Measurements from ENCODE around the gene WDR91.

The WDR91 gene

GRCh38 chr7:135251496-135252391 lies 40.4 kb upstream of the WDR91 start:
- no peaks in the 10 kb centered on the region for H3K27me3 ChIP-seq (ENCODE audit: insufficient read depth, low read length, poor library complexity, severe bottlenecking)
- H2AFZ ChIP-seq (ENCODE audit: low read length) = no peak overlapping the region
- no peaks in the 10 kb centered on the region for H3K4me1 ChIP-seq (ENCODE audit: insufficient read depth, low read length, poor library complexity, severe bottlenecking)
- no peaks in the 10 kb centered on the region for H3K9me2 ChIP-seq (replicated peaks; ENCODE audit: low read depth, low read length)
- H3K9ac ChIP-seq (ENCODE audit: low read depth, low read length, poor library complexity, severe bottlenecking) = no peak overlapping the region
- H4K20me1 ChIP-seq (ENCODE audit: insufficient read depth, low read length, poor library complexity, severe bottlenecking) = no peaks in the 10 kb centered on the region
- H3K79me2 ChIP-seq (ENCODE audit: insufficient read depth, low read length) = no peaks in the 10 kb centered on the region
- H3F3A ChIP-seq (ENCODE audit: low read depth) = no peaks in the 10 kb centered on the region
- no peaks in the 10 kb centered on the region for H3K36me3 ChIP-seq (ENCODE audit: insufficient read depth, low read length)
- no peak overlapping the region for H3K4me2 ChIP-seq (ENCODE audit: low read depth, low read length, poor library complexity, severe bottlenecking)
- no peak overlapping the region for H3K4me3 ChIP-seq (ENCODE audit: low read length, poor library complexity, severe bottlenecking)
- no peak for TF ChIP-seq EZH2phosphoT487 (IDR thresholded peaks at IDR 0.05; ENCODE audit: borderline replicate concordance)
- no peak for TF ChIP-seq CTCF (conservative IDR thresholded peaks at IDR 0.05; ENCODE audit: low read length)
- no peaks in the 10 kb centered on the region for H3K9me3 ChIP-seq (ENCODE audit: insufficient read depth, low read depth, low read length)

DNA sequence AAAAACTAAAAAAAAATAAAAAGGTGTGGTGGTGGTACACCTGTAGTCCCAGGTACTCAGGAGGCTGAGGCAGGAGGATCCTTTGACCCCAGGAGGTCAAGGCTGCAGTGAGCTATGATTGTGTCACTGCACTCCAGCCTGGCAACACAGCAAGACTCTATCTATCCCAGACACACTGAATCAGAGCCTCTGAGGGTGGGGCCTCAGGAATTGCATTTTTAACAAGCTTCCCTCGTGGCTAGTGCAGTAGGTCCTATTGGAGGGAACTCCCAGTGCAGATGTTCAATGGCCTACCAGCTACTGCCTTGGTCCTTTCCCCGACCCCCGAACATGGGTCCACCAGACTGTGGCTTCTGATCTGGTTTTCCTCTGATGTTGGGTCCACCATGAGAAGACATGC lies 37.2 kb upstream of the WDR91 start:
- Histone ChIP-seq H3K9ac (ENCODE audit: low read depth, low read length, poor library complexity, severe bottlenecking) (no peak overlapping the region), H3F3A (ENCODE audit: low read depth) (no peaks in the 10 kb centered on the region), H3K4me2 (ENCODE audit: low read depth, low read length, poor library complexity, severe bottlenecking) (no peak overlapping the region), H2AFZ (ENCODE audit: low read length) (no peak overlapping the region), H3K9me3 (ENCODE audit: insufficient read depth, low read depth, low read length) (no peaks in the 10 kb centered on the region), H3K27me3 (ENCODE audit: insufficient read depth, low read length, poor library complexity, severe bottlenecking) (no peaks in the 10 kb centered on the region), H3K79me2 (ENCODE audit: insufficient read depth, low read length) (no peaks in the 10 kb centered on the region), H4K20me1 (ENCODE audit: insufficient read depth, low read length, poor library complexity, severe bottlenecking) (no peaks in the 10 kb centered on the region), H3K4me1 (ENCODE audit: insufficient read depth, low read length, poor library complexity, severe bottlenecking) (no peaks in the 10 kb centered on the region), H3K4me3 (ENCODE audit: low read length, poor library complexity, severe bottlenecking) (no peak overlapping the region), H3K9me2 (replicated peaks; ENCODE audit: low read depth, low read length) (no peaks in the 10 kb centered on the region), H3K36me3 (ENCODE audit: insufficient read depth, low read length) (no peaks in the 10 kb centered on the region)
- TF ChIP-seq CTCF (conservative IDR thresholded peaks at IDR 0.05; ENCODE audit: low read length) (no peak), EZH2phosphoT487 (IDR thresholded peaks at IDR 0.05; ENCODE audit: borderline replicate concordance) (no peak)

DNA sequence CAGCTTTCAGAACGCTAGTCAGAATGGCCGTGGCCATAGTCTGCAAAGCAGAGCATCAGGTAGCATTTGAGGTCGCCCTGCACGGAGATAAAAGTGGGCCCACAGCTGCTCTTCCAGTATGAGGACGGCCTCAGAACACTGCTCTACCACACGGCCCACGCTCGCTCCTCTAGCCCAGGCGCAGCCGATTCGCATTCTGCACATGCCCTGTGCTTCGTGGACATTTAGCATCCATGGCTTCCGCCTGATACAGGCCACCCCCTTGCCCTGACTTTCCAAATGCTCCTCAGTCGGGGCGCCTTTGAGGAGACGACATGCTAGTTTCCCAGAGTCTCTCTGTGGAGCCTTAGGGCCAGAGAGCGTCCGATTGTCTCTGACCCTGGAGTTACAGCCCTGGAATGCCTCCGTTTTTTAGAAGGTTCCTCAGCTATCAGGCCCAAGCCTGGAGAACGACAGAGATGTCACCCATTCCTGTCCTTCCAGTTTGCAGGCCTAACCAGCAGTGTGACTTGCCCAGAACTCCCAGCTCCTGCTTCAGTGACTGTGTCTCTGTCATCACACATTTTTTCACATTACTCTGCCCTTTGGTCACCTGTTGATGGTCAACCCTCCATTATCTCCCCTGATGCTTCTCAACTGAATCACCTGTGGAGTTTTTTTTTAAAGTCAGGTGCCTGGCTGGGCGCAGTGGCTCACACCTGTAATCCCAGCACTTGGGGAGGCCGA lies 36.6 kb upstream of the WDR91 start:
- no peak overlapping the region for H3K9ac ChIP-seq (ENCODE audit: low read depth, low read length, poor library complexity, severe bottlenecking)
- H2AFZ ChIP-seq (ENCODE audit: low read length) = no peak overlapping the region
- no peaks in the 10 kb centered on the region for H3F3A ChIP-seq (ENCODE audit: low read depth)
- no peaks in the 10 kb centered on the region for H3K9me3 ChIP-seq (ENCODE audit: insufficient read depth, low read depth, low read length)
- no peaks in the 10 kb centered on the region for H3K36me3 ChIP-seq (ENCODE audit: insufficient read depth, low read length)
- H3K4me3 ChIP-seq (ENCODE audit: low read length, poor library complexity, severe bottlenecking) = no peak overlapping the region
- no peaks in the 10 kb centered on the region for H3K79me2 ChIP-seq (ENCODE audit: insufficient read depth, low read length)
- H3K4me1 ChIP-seq (ENCODE audit: insufficient read depth, low read length, poor library complexity, severe bottlenecking) = no peaks in the 10 kb centered on the region
- no peaks in the 10 kb centered on the region for H3K27me3 ChIP-seq (ENCODE audit: insufficient read depth, low read length, poor library complexity, severe bottlenecking)
- no peak overlapping the region for H3K4me2 ChIP-seq (ENCODE audit: low read depth, low read length, poor library complexity, severe bottlenecking)
- TF ChIP-seq CTCF (conservative IDR thresholded peaks at IDR 0.05; ENCODE audit: low read length) (no peak), EZH2phosphoT487 (IDR thresholded peaks at IDR 0.05; ENCODE audit: borderline replicate concordance) (no peak)
- no peaks in the 10 kb centered on the region for H4K20me1 ChIP-seq (ENCODE audit: insufficient read depth, low read length, poor library complexity, severe bottlenecking)
- H3K9me2 ChIP-seq (replicated peaks; ENCODE audit: low read depth, low read length) = no peaks in the 10 kb centered on the region
